ENCODE data around the gene GATA2. TPM values are rescaled to one million over a fixed set of nuclear protein-coding genes. Genes with fewer than 3 reads are reported as not detected.
A peak's percentile ranks its signal among the peaks of the same experiment; 100 is the strongest.

GATA2 gene
- total and polyA plus RNA-seq, 2 of the 8 experiments (the other 6 are each of a cell fraction or from before 2014, with no cell fraction given), result 0.03 to 0.30 TPM

DNA sequence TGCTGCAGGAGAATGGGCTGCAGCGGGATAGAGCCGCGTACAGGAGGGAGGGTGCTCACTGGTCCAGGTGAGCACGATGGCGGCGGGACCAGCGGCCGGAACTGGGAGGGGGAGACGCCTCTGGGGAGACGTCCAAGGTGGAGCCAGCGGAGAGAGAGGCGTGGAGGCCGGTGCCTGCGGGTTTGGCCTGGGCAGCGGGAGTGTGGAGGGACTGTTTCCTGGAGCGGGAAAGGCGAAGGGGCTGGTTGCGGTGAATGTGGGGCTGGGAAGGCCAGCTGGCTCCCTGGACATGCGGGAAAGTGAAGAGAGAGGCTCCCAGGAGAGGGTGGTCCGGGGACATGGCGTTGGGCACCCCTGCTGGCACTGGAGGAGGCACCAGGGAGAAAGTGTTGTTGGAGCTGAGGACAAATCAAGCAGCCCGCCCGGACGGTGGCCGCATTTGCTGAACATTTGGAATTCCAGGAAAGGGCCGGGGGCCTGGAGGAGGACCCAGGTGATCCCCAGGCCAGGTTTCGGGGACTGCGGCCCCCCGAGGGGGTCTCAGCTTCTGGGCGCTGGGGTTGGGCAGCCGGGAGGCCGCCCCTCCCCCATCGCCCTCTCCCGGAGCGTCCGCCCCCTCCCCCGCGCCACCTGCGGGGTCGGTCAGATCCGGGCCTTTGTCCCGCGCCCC is 60.6 kb downstream of the GATA2 start:
- Histone ChIP-seq H3K14ac (ENCODE audit: insufficient read length) (no peak overlapping the region), H3K9ac (replicated peaks in 1 of 4; ENCODE audit: extremely low read depth in 1 of 4, low read depth in 3 of 4, low read length in 3 of 4) (peak overlapping the region in 3 of 4 experiments; percentile 21 to 54 (median 39); a peak in 3 of 7 replicates), H4K91ac (replicated peaks; ENCODE audit: insufficient read length, low read length) (peak overlapping the region; percentile 81), H3K23ac (ENCODE audit: insufficient read length) (no peak overlapping the region), H3K79me2 (ENCODE audit: control insufficient read depth in 1 of 2, insufficient read depth in 2 of 2, low read length in 2 of 2) (no peaks in the 10 kb centered on the region), H3K23me2 (ENCODE audit: low read depth, low read length) (peaks cover 9% of the 10 kb centered on the region; the same call in 1 of the 2 replicates), H3K36me3 (ENCODE audit: control insufficient read depth in 2 of 4, insufficient read depth in 4 of 4, low read length in 3 of 4) (no peaks in the 10 kb centered on the region), H3K18ac (ENCODE audit: extremely low read depth, low read length) (peak overlapping the region; percentile 97), H2BK20ac (ENCODE audit: low read length) (peak overlapping the region; percentile 99), H3K27ac (ENCODE audit: low read depth, low read length) (peak overlapping the region; percentile 45; the same call in 1 of the 2 replicates), H2BK12ac (ENCODE audit: low read depth, low read length) (peak overlapping the region; percentile 99), H3K79me1 (ENCODE audit: low read depth, low read length) (no peaks in the 10 kb centered on the region), H2BK120ac (replicated peaks; ENCODE audit: low read depth, low read length) (peak overlapping the region; percentile 16), H4K8ac (ENCODE audit: extremely low read depth, insufficient read depth, low read length) (peak overlapping the region; percentile 52; the same call in 1 of the 2 replicates), H3K4ac (replicated peaks; ENCODE audit: insufficient read length, low read depth, low read length) (no peak overlapping the region), H4K5ac (ENCODE audit: insufficient read length, low read depth, low read length) (peak overlapping the region; percentile 37), H3K4me3 (ENCODE audit: extremely low read depth in 1 of 4, insufficient read depth in 2 of 4, low read depth in 3 of 4, low read length in 4 of 4) (peak overlapping the region; percentile 33 to 62 (median 45)), H4K20me1 (replicated peaks in 1 of 2; ENCODE audit: control insufficient read depth in 1 of 2, insufficient read depth in 2 of 2, low read length in 2 of 2) (peaks cover 2 to 6% of the 10 kb centered on the region in 2 experiments), H3K4me2 (ENCODE audit: insufficient read depth in 1 of 2, low read depth in 2 of 2, low read length in 2 of 2) (peak overlapping the region; percentile 95 to 100), H3K27me3 (replicated peaks in 1 of 4; ENCODE audit: control insufficient read depth in 3 of 4, extremely low read depth in 1 of 4, insufficient read depth in 3 of 4, low read length in 3 of 4) (peaks cover 9 to 62% (median 53%) of the 10 kb centered on the region in 4 experiments), H3K9me3 (ENCODE audit: insufficient read depth in 2 of 2, low read depth in 1 of 2, low read length in 1 of 2) (no peaks in the 10 kb centered on the region), H3K56ac (replicated peaks; ENCODE audit: insufficient read length, low read depth, low read length) (peak overlapping the region; percentile 20), H2BK15ac (ENCODE audit: low read length) (peak overlapping the region; percentile 88; the same call in 1 of the 2 replicates), H2AK5ac (ENCODE audit: low read depth, low read length) (0 out of 2 replicates have a peak overlapping the region, but pooled peaks have one; percentile 65), H2AFZ (ENCODE audit: low read length) (0 out of 2 replicates have a peak overlapping the region, but pooled peaks have one; percentile 76), H3K4me1 (replicated peaks in 1 of 4; ENCODE audit: control insufficient read depth in 3 of 4, insufficient read depth in 4 of 4, low read length in 3 of 4) (peaks cover 6 to 45% (median 34%) of the 10 kb centered on the region in 4 experiments), H2BK5ac (ENCODE audit: low read depth, low read length) (peak overlapping the region; percentile 97; the same call in 1 of the 2 replicates)
- ChIA-PET POLR2A (ENCODE audit: partially characterized antibody) (interaction anchor here (0.6 to 2.5 kb wide), 19 partner anchors 11 to 145 kb away, joined by 3 to 5 read pairs (median 3); no protein-coding TSS in a partner anchor), CTCF (ENCODE audit: partially characterized antibody) (interaction anchor here (0.6 to 12.6 kb wide), 7 partner anchors 19 to 206 kb away, joined by 3 to 135 read pairs (median 4); partner anchors contain the start of gene DNAJB8)
- FAIRE-seq (no peak), DNase-seq (ENCODE audit: low read depth in 1 of 2, low spot score in 2 of 2) (peak in 1 of 2 experiments; percentile 80)
- 1% methylated on average over 27 of the region's 43 CpGs; no CpG with 5 or more reads in 1 of the 2 experiments for WGBS, 2 experiments (ENCODE audit: extremely low coverage in 1 of 2, insufficient coverage in 1 of 2, insufficient read length in 1 of 2, insufficient replicate concordance in 2 of 2, low coverage in 1 of 2, low lambda C conversion rate in 2 of 2, missing lambda C conversion rate in 1 of 2)
- TF ChIP-seq KDM1A (IDR thresholded peaks at IDR 0.05; ENCODE audit: borderline replicate concordance, low read length) (no peak), KDM4A (IDR thresholded peaks at IDR 0.05; ENCODE audit: low read depth, low read length, severe bottlenecking) (peak; percentile 59), MAFK (IDR thresholded peaks at IDR 0.05; ENCODE audit: low read depth, low read length) (no peak), BCL11A (IDR thresholded peaks at IDR 0.05; ENCODE audit: low read depth in 2 of 2, low read length in 2 of 2) (no peak), SP1 (IDR thresholded peaks at IDR 0.05; ENCODE audit: low read depth, low read length) (no peak), SIRT6 (IDR thresholded peaks at IDR 0.05; ENCODE audit: low read length) (no peak), ZNF274 (IDR thresholded peaks at IDR 0.05; ENCODE audit: borderline replicate concordance, extremely low read depth, low read length) (no peak), POLR2AphosphoS5 (IDR thresholded peaks at IDR 0.05; ENCODE audit: low read depth, low read length) (no peak; the same call in 1 of the 2 replicates), RBBP5 (IDR thresholded peaks at IDR 0.05; ENCODE audit: borderline replicate concordance, low read depth, low read length) (no peak)
